ENCODE results near the gene SNX27.

Gene SNX27

GRCh38 chr1:151716771-151717631, 105.2 kb downstream of the SNX27 start, which contains the start of gene CELF3:
TSS of gene CELF3 (minus strand) at chr1:151716803. CDS start at chr1:151716020, 783 bp downstream.
- Mint-ChIP-seq H3K4me3 (peak within 1 kb of the TSS; percentile 21 to 63), H3K27ac (no peak within 1 kb of the TSS), H3K4me1 (ENCODE audit: low read depth in 2 of 2) (peaks cover 22 to 25% of the 10 kb centered on the region in 2 donors), H3K9me3 (no peaks in the 10 kb centered on the region), H3K36me3 (ENCODE audit: insufficient read depth) (no peaks in the 10 kb centered on the region), H3K27me3 (peaks cover 65 to 73% of the 10 kb centered on the region in 2 donors)
- peak; percentile 36 for ATAC-seq (replicated peaks)
- peak in 2 of 3 experiments; percentile 6 to 36 for DNase-seq

DNA sequence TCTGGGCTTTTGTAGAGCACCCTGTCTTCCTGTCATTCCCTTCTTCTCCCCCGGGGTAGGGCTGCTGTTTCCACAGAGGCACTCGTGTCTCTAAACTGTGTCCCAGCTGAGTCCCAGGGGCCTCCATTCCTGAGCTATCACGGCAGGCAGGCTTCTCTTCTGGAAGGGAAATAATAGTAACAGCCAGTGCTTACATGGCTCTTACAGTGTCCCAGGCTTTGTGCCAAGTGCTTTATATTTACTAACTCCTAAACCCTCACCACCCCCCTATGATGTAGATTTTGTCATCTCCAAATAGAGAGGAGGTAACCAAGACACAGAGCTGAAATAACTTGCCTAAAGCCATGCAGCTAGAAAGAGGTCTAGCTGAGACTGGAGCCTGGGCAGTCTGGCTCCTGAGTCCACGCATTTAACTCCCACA, 106.2 kb downstream of the SNX27 start:
- Mint-ChIP-seq H3K27ac (no peak overlapping the region), H3K4me3 (peak overlapping the region in 1 of 2 donors; percentile 2), H3K9me3 (no peaks in the 10 kb centered on the region), H3K36me3 (ENCODE audit: insufficient read depth) (no peaks in the 10 kb centered on the region), H3K4me1 (ENCODE audit: low read depth in 2 of 2) (peaks cover 22 to 25% of the 10 kb centered on the region in 2 donors), H3K27me3 (peaks cover 65 to 67% of the 10 kb centered on the region in 2 donors)
- no peak for ATAC-seq (replicated peaks)
- no peak for DNase-seq

DNA sequence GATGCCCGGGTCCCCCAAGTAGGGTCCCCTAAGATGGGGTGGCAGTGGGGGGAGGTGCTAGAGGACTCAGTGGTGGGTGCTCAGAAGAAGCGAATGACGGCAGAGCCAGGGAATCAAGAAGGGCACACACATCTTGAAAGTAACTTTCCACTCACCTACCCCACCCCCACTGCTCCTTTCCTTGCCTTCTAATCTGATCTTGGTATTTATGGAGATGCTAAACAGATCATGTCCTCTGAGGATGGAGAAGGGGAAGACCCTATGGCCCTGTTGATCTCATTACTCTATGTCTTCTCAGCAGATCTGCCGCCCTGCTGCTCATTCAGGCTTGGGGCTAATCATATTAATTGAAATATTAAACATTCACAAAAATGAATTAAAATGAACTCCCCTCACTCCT, 106.8 kb downstream of the SNX27 start:
- peaks cover 22 to 25% of the 10 kb centered on the region in 2 donors for H3K4me1 Mint-ChIP-seq (ENCODE audit: low read depth in 2 of 2)
- ATAC-seq (replicated peaks): no peak
- H3K27me3 Mint-ChIP-seq: peaks cover 61 to 67% of the 10 kb centered on the region in 2 donors
- no peaks in the 10 kb centered on the region for H3K36me3 Mint-ChIP-seq (ENCODE audit: insufficient read depth)
- H3K27ac Mint-ChIP-seq: no peak overlapping the region
- H3K9me3 Mint-ChIP-seq: no peaks in the 10 kb centered on the region
- no peak for DNase-seq
- H3K4me3 Mint-ChIP-seq: no peak overlapping the region

GRCh38 chr1:151720125-151720524, 108.3 kb downstream of the SNX27 start:
- Mint-ChIP-seq H3K27ac (peak overlapping the region in 1 of 2 donors; percentile 82), H3K4me3 (peak overlapping the region; percentile 79 to 82)

GRCh38 chr1:151720554-151720953, 108.7 kb downstream of the SNX27 start:
- peak overlapping the region; percentile 79 to 82 for H3K4me3 Mint-ChIP-seq

More at GRCh38 chr1:151720125-151720524, 108.3 kb downstream of the SNX27 start:
- H3K4me1 Mint-ChIP-seq (ENCODE audit: low read depth in 2 of 2): peaks cover 22 to 25% of the 10 kb centered on the region in 2 donors
- DNase-seq (no peak), ATAC-seq (replicated peaks) (no peak)
- no peaks in the 10 kb centered on the region for H3K36me3 Mint-ChIP-seq (ENCODE audit: insufficient read depth)
- no peaks in the 10 kb centered on the region for H3K9me3 Mint-ChIP-seq
- peaks cover 56 to 65% of the 10 kb centered on the region in 2 donors for H3K27me3 Mint-ChIP-seq

GRCh38 chr1:151720974-151721787, 109.3 kb downstream of the SNX27 start, which contains the start of gene RIIAD1:
TSS of gene RIIAD1 (plus strand) at chr1:151721522. CDS start at chr1:151721537, 15 bp downstream.
- no peaks in the 10 kb centered on the region for H3K36me3 Mint-ChIP-seq (ENCODE audit: insufficient read depth)
- H3K4me1 Mint-ChIP-seq (ENCODE audit: low read depth in 2 of 2): peaks cover 22 to 25% of the 10 kb centered on the region in 2 donors
- peak within 1 kb of the TSS; percentile 79 to 82 for H3K4me3 Mint-ChIP-seq
- ATAC-seq (replicated peaks) (peak; percentile 85), DNase-seq (peak in 2 of 3 experiments; percentile 24 to 25)
- no peaks in the 10 kb centered on the region for H3K9me3 Mint-ChIP-seq
- peak within 1 kb of the TSS in 1 of 2 donors; percentile 82 for H3K27ac Mint-ChIP-seq
- H3K27me3 Mint-ChIP-seq: peaks cover 56 to 65% of the 10 kb centered on the region in 2 donors

More at GRCh38 chr1:151720554-151720953, 108.7 kb downstream of the SNX27 start:
- Mint-ChIP-seq H3K36me3 (ENCODE audit: insufficient read depth) (no peaks in the 10 kb centered on the region), H3K4me1 (ENCODE audit: low read depth in 2 of 2) (peaks cover 22 to 25% of the 10 kb centered on the region in 2 donors), H3K27ac (peak overlapping the region in 1 of 2 donors; percentile 82), H3K9me3 (no peaks in the 10 kb centered on the region), H3K27me3 (peaks cover 56 to 65% of the 10 kb centered on the region in 2 donors)
- ATAC-seq (replicated peaks) (peak; percentile 31), DNase-seq (no peak)

GRCh38 chr1:151721788-151722510, 110.1 kb downstream of the SNX27 start:
- DNase-seq: no peak

DNA sequence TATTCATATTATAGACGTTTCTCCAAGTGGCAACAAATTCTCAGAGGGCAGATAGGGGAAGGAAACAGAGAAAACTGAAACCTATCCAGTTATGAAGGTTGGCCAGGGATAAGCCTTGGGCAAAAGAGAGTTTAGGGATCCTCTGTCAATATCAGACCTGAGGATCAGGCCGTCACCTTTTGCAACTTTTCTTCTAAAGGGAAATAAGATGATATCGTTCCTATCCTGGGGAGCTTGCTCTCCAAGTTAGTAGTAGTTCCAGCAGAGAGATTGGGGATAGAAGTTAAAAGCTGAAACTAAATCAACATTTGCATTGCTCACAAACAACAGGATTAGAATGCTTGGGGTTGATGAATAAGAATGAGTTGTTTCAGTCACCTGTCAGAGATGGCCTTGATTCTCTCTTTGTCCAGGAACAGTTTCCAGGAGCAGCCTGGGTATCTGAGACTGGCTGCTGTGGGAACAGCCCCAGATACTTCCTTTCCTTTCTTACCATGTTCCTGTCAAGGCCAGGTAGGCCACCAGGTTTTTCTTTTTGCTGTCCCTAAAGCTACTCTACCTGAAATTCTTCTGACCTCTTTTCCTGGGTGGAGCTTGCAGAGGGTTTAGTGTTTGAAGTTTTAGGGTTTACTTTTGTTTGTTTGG, 112.0 kb downstream of the SNX27 start:
- no peaks in the 10 kb centered on the region for H3K36me3 Mint-ChIP-seq (ENCODE audit: insufficient read depth)
- no peak overlapping the region for H3K27ac Mint-ChIP-seq
- ATAC-seq (replicated peaks): no peak
- peaks cover 16% of the 10 kb centered on the region in 2 donors for H3K4me1 Mint-ChIP-seq (ENCODE audit: low read depth in 2 of 2)
- no peak overlapping the region for H3K4me3 Mint-ChIP-seq
- no peaks in the 10 kb centered on the region for H3K9me3 Mint-ChIP-seq
- no peak for DNase-seq
- peaks cover 56 to 66% of the 10 kb centered on the region in 2 donors for H3K27me3 Mint-ChIP-seq

More at GRCh38 chr1:151721788-151722510, 110.1 kb downstream of the SNX27 start:
- Mint-ChIP-seq H3K4me1 (ENCODE audit: low read depth in 2 of 2) (peaks cover 19 to 23% of the 10 kb centered on the region in 2 donors), H3K27me3 (peaks cover 56 to 66% of the 10 kb centered on the region in 2 donors), H3K9me3 (no peaks in the 10 kb centered on the region), H3K4me3 (peak overlapping the region; percentile 79 to 82), H3K27ac (peak overlapping the region in 1 of 2 donors; percentile 45), H3K36me3 (ENCODE audit: insufficient read depth) (no peaks in the 10 kb centered on the region)
- no peak for ATAC-seq (replicated peaks)

DNA sequence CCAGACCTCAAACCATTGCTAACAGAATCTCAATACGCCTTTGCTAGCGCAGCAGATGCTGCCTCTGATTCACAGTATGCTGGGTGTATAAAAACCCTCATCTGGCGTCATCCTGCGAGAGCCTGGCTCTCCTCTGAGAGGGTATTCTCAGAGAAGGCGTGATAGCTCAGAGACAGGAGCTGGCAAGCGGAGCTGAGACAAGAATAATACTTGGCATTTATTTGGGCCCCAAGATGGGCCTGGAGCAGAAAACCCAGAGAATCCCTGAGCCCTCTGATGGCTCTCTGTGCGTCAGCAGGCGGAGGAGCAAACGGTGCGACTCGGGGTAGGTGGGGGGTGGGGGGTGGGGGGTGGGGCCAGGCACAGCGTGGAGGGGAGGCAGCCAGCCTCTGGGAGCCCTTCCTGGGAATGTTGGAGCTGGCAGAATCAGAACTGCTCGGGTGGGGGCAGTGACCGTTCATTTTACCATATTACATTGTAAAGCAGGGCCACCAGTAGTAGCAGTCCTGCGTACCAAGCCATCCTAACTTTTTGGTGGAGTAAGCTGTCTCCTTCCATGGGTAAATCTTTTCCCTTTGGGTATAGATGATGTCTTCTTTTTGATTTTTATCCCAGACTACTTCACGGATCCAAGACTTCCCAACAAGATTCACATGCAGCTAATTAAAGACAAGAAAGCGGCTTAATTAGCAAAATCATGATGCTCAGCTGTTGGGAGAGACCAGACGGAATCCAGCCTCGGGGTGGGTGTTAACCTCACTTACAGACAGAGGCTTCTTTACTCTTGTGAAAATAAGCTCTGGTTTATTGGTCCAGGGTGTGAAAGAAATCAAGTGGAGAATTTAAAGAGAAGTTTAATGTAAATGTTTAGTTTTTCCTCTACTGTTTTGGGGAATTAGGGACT, 116.6 kb downstream of the SNX27 start:
- H3K9me3 Mint-ChIP-seq: no peaks in the 10 kb centered on the region
- no peak for DNase-seq
- no peaks in the 10 kb centered on the region for H3K36me3 Mint-ChIP-seq (ENCODE audit: insufficient read depth)
- H3K4me1 Mint-ChIP-seq (ENCODE audit: low read depth in 2 of 2): peaks cover 0 to 1% of the 10 kb centered on the region in 2 donors
- H3K27ac Mint-ChIP-seq: no peak overlapping the region
- H3K27me3 Mint-ChIP-seq: peaks cover 81 to 84% of the 10 kb centered on the region in 2 donors
- H3K4me3 Mint-ChIP-seq: no peak overlapping the region
- ATAC-seq (replicated peaks): no peak

- ATAC-seq (replicated peaks) (no peak), DNase-seq (no peak)
- H3K27me3 Mint-ChIP-seq: peaks cover 79 to 82% of the 10 kb centered on the region in 2 donors
These were observed 117.5 kb downstream of the SNX27 start for GRCh38 chr1:151729157-151729965.

DNA sequence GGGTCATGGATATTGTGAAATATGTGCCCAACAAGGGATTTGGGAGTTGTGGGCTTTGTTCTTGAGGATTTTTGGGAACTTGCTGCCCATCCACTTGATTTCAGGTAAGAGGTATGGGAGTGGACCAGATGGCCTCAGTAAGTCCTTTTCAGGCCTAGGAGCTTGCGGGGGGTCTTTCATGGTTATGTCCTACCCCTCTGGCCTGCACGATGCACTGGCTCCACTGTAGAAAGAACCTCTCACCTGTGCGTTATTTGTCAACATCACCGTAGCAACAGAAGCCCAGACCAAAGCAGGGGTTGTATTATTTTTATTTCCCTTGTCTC, 118.1 kb downstream of the SNX27 start:
- peaks cover 80 to 83% of the 10 kb centered on the region in 2 donors for H3K27me3 Mint-ChIP-seq
- DNase-seq (no peak), ATAC-seq (replicated peaks) (no peak)
- no peak overlapping the region for H3K27ac Mint-ChIP-seq
- H3K9me3 Mint-ChIP-seq: no peaks in the 10 kb centered on the region
- H3K4me1 Mint-ChIP-seq (ENCODE audit: low read depth in 2 of 2): peaks cover 0 to 2% of the 10 kb centered on the region in 2 donors
- H3K4me3 Mint-ChIP-seq: no peak overlapping the region
- no peaks in the 10 kb centered on the region for H3K36me3 Mint-ChIP-seq (ENCODE audit: insufficient read depth)

More at GRCh38 chr1:151729157-151729965, 117.5 kb downstream of the SNX27 start:
- Mint-ChIP-seq H3K4me3 (no peak overlapping the region), H3K4me1 (ENCODE audit: low read depth in 2 of 2) (peaks cover 0 to 1% of the 10 kb centered on the region in 2 donors), H3K27ac (no peak overlapping the region), H3K36me3 (ENCODE audit: insufficient read depth) (no peaks in the 10 kb centered on the region), H3K9me3 (no peaks in the 10 kb centered on the region)

Measured in effector memory CD8-positive, alpha-beta T cell (primary cell).